ENCODE results near the gene E2F4. TPM values are rescaled to one million over a fixed set of nuclear protein-coding genes. Genes with fewer than 3 reads are reported as not detected.

Gene E2F4
- total and polyA plus RNA-seq, 2 donors (not counting 1 experiment from before 2014, with no cell fraction given), result 106 to 188 TPM

DNA sequence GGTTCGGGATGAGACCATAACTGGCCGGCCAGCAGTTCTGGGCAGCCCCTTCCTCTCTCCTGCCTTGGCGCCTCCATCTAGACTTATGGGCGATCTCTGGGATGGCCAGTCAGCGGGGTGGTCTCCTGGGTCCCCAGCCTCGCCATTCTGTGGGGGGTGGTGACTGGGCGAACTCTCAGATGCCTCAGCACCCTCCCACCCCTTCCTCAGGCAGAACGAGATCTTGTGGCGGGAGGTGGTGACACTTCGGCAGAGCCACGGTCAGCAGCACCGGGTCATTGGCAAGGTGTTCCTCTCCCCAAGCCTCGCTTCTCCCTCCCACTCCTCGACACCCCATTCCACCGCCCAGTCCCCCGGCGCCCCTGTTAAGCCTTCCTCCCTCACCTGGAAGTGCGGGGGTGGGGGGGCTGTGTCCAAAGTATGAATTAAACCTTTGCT lies 25.8 kb upstream of the E2F4 start:
- H3K9me3 Mint-ChIP-seq (ENCODE audit: insufficient read depth), result no peaks in the 10 kb centered on the region
- Histone ChIP-seq H2AFZ (ENCODE audit: insufficient read depth, low read depth, low read length, poor library complexity, severe bottlenecking) (no peak overlapping the region), H4K20me1 (ENCODE audit: control insufficient read depth, insufficient read depth, low read length, poor library complexity, severe bottlenecking) (peaks cover 20% of the 10 kb centered on the region), H3K36me3 (replicated peaks in 1 of 2; ENCODE audit: control extremely low read depth in 1 of 2, control insufficient read depth in 1 of 2, extremely low read depth in 1 of 2, insufficient read depth in 2 of 2, low read length in 1 of 2) (no peaks in the 10 kb centered on the region), H3K4me2 (replicated peaks; ENCODE audit: low read depth, low read length, poor library complexity, severe bottlenecking) (no peak overlapping the region), H3K9me3 (ENCODE audit: control extremely low read depth in 1 of 3, control insufficient read depth in 2 of 3, insufficient read depth in 1 of 3, low read length in 2 of 3) (peaks cover 0 to 47% (median 0%) of the 10 kb centered on the region in 3 donors), H3K27me3 (replicated peaks in 1 of 4; ENCODE audit: control extremely low read depth in 1 of 4, control insufficient read depth in 3 of 4, insufficient read depth in 4 of 4, low read length in 3 of 4) (peaks cover 0 to 95% (median 64%) of the 10 kb centered on the region in 4 experiments), H3K4me3 (ENCODE audit: control extremely low read depth in 1 of 5, extremely low read depth in 1 of 5, insufficient read depth in 1 of 5, low read depth in 2 of 5, low read length in 4 of 5) (no peak overlapping the region), H3K27ac (ENCODE audit: low read length in 2 of 2) (no peak overlapping the region), H3K4me1 (ENCODE audit: control insufficient read depth in 2 of 2, insufficient read depth in 2 of 2, low read length in 2 of 2) (peaks cover 56 to 64% of the 10 kb centered on the region in 2 donors), H3K9ac (ENCODE audit: low read length) (no peak overlapping the region), H3K79me2 (ENCODE audit: control insufficient read depth, insufficient read depth, low read length) (no peaks in the 10 kb centered on the region)
- DNase-seq (no peak), ATAC-seq (ENCODE audit: low read depth) (no peak)
- peaks cover 58% of the 10 kb centered on the region for H3K27me3 Mint-ChIP-seq
- 37% methylated on average over 14 of the region's 18 CpGs for WGBS (ENCODE audit: insufficient coverage)
- ChIA-PET POLR2A (interaction anchor here (0.6 kb wide), 2 partner anchors 26 to 131 kb away, joined by 3 to 4 read pairs; no protein-coding TSS in a partner anchor), CTCF (no interaction called here)
- H3K4me1 Mint-ChIP-seq, result peaks cover 40% of the 10 kb centered on the region
- no peak overlapping the region for H3K27ac Mint-ChIP-seq
- no peak overlapping the region for H3K4me3 Mint-ChIP-seq
- intact Hi-C loops (cut with micrococcal nuclease), result no loop called here
- TF ChIP-seq CTCF (IDR thresholded peaks at IDR 0.05) (no peak), EZH2 (IDR thresholded peaks at IDR 0.05; ENCODE audit: borderline replicate concordance, insufficient read depth, low read depth, low read length, poor library complexity, severe bottlenecking) (no peak)

DNA sequence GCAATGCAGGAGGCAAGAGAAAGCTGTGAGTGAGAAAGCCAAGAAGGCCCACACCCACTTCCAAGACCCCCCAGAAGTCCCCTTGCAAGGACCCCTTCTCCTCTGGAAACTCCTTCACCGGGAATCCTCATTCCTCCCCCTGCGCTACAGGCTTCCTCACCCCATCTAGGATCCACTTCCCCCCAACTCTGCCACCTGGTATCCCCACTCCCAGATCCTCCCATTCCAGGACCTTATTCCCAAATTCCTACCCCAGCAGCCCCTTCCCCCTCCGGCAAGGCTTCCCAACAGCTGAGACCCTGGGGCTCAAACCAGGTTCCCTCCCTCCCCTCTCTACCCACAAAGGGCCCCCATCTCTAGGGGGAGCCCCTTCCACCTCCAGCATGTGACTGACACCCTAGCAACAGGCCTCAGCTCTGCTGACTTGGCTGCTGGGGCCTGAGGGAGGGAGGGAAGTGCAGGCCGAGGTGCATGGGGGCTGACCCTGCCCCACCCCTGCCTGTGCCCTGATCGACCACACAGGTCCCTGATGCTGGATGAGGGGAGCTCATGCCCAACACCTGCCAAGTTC lies 25.3 kb upstream of the E2F4 start:
- Histone ChIP-seq H3K36me3 (replicated peaks in 1 of 2; ENCODE audit: control extremely low read depth in 1 of 2, control insufficient read depth in 1 of 2, extremely low read depth in 1 of 2, insufficient read depth in 2 of 2, low read length in 1 of 2) (no peaks in the 10 kb centered on the region), H3K27me3 (replicated peaks in 1 of 4; ENCODE audit: control extremely low read depth in 1 of 4, control insufficient read depth in 3 of 4, insufficient read depth in 4 of 4, low read length in 3 of 4) (peaks cover 0 to 95% (median 67%) of the 10 kb centered on the region in 4 experiments), H3K27ac (ENCODE audit: low read length in 2 of 2) (no peak overlapping the region), H3K79me2 (ENCODE audit: control insufficient read depth, insufficient read depth, low read length) (no peaks in the 10 kb centered on the region), H3K4me3 (ENCODE audit: control extremely low read depth in 1 of 5, extremely low read depth in 1 of 5, insufficient read depth in 1 of 5, low read depth in 2 of 5, low read length in 4 of 5) (no peak overlapping the region), H3K9ac (ENCODE audit: low read length) (no peak overlapping the region), H3K9me3 (ENCODE audit: control extremely low read depth in 1 of 3, control insufficient read depth in 2 of 3, insufficient read depth in 1 of 3, low read length in 2 of 3) (peaks cover 0 to 42% (median 0%) of the 10 kb centered on the region in 3 donors), H2AFZ (ENCODE audit: insufficient read depth, low read depth, low read length, poor library complexity, severe bottlenecking) (no peak overlapping the region), H3K4me2 (replicated peaks; ENCODE audit: low read depth, low read length, poor library complexity, severe bottlenecking) (no peak overlapping the region), H4K20me1 (ENCODE audit: control insufficient read depth, insufficient read depth, low read length, poor library complexity, severe bottlenecking) (peaks cover 15% of the 10 kb centered on the region), H3K4me1 (ENCODE audit: control insufficient read depth in 2 of 2, insufficient read depth in 2 of 2, low read length in 2 of 2) (peaks cover 51 to 62% of the 10 kb centered on the region in 2 donors)
- DNase-seq (no peak), ATAC-seq (ENCODE audit: low read depth) (no peak)
- peaks cover 61% of the 10 kb centered on the region for H3K27me3 Mint-ChIP-seq
- POLR2A ChIA-PET, result no interaction called here
- intact Hi-C loops (cut with micrococcal nuclease), result no loop called here
- no peak overlapping the region for H3K27ac Mint-ChIP-seq
- no peaks in the 10 kb centered on the region for H3K9me3 Mint-ChIP-seq (ENCODE audit: insufficient read depth)
- 78% methylated on average over 4 of the region's 5 CpGs for WGBS (ENCODE audit: insufficient coverage)
- H3K4me3 Mint-ChIP-seq, result no peak overlapping the region
- peaks cover 42% of the 10 kb centered on the region for H3K4me1 Mint-ChIP-seq
- CTCF ChIA-PET, result no interaction called here
- no peak for TF ChIP-seq EZH2 (IDR thresholded peaks at IDR 0.05; ENCODE audit: borderline replicate concordance, insufficient read depth, low read depth, low read length, poor library complexity, severe bottlenecking)
- no peak for TF ChIP-seq CTCF (IDR thresholded peaks at IDR 0.05)
